ENCODE results near the gene ZEB2. TPM values are rescaled to one million over a fixed set of nuclear protein-coding genes. Genes with fewer than 3 reads are reported as not detected.

The ZEB2 gene
- total RNA-seq, 1 donor from 2014 or later, result 15.2 TPM

GRCh38 chr2:144522176-144522896 lies 2.4 kb upstream of the ZEB2 start:
- DNase-seq, result no peak
- intact Hi-C loops (cut with micrococcal nuclease), result no loop called here
- Mint-ChIP-seq H3K36me3 (ENCODE audit: low read depth) (peaks cover 2% of the 10 kb centered on the region), H3K9me3 (no peaks in the 10 kb centered on the region), H3K4me1 (peaks cover 14% of the 10 kb centered on the region), H3K27me3 (peaks cover 55% of the 10 kb centered on the region), H3K27ac (no peak overlapping the region), H3K4me3 (peak overlapping the region; percentile 85)

- Mint-ChIP-seq H3K27ac (no peak overlapping the region), H3K36me3 (ENCODE audit: low read depth) (peaks cover 4% of the 10 kb centered on the region), H3K9me3 (no peaks in the 10 kb centered on the region), H3K4me3 (no peak overlapping the region), H3K4me1 (peaks cover 16% of the 10 kb centered on the region), H3K27me3 (peaks cover 51% of the 10 kb centered on the region)
- no peak for DNase-seq
- intact Hi-C loops (cut with micrococcal nuclease), result no loop called here
Observed at GRCh38 chr2:144521686-144522085, 1.8 kb upstream of the ZEB2 start.

GRCh38 chr2:144520756-144521487 lies 1.0 kb upstream of the ZEB2 start:
- Mint-ChIP-seq H3K9me3 (no peaks in the 10 kb centered on the region), H3K27ac (no peak overlapping the region), H3K4me1 (peaks cover 16% of the 10 kb centered on the region), H3K27me3 (peaks cover 47% of the 10 kb centered on the region), H3K4me3 (peak overlapping the region; percentile 26), H3K36me3 (ENCODE audit: low read depth) (peaks cover 4% of the 10 kb centered on the region)
- intact Hi-C loops (cut with micrococcal nuclease), result no loop called here
- DNase-seq, result no peak

- peaks cover 2% of the 10 kb centered on the region for H3K36me3 Mint-ChIP-seq (ENCODE audit: low read depth)
- peaks cover 45% of the 10 kb centered on the region for H3K27me3 Mint-ChIP-seq
- no peak overlapping the region for H3K27ac Mint-ChIP-seq
- DNase-seq, result no peak
- H3K4me1 Mint-ChIP-seq, result peaks cover 21% of the 10 kb centered on the region
- H3K9me3 Mint-ChIP-seq, result no peaks in the 10 kb centered on the region
- intact Hi-C loops (cut with micrococcal nuclease), result loop anchor here (2.0 to 10.0 kb wide), 5 partner anchors 67 to 1385 kb away; no protein-coding TSS in a partner anchor
- no peak overlapping the region for H3K4me3 Mint-ChIP-seq
Observed at GRCh38 chr2:144519597-144519933, 354 bp downstream of the ZEB2 start.

GRCh38 chr2:144518748-144519596 lies 947 bp downstream of the ZEB2 start:
- Mint-ChIP-seq H3K9me3 (no peaks in the 10 kb centered on the region), H3K27me3 (peaks cover 49% of the 10 kb centered on the region), H3K36me3 (ENCODE audit: low read depth) (peaks cover 2% of the 10 kb centered on the region), H3K4me1 (peaks cover 23% of the 10 kb centered on the region), H3K4me3 (no peak overlapping the region), H3K27ac (no peak overlapping the region)
- intact Hi-C loops (cut with micrococcal nuclease), result loop anchor here (2.0 to 10.0 kb wide), 5 partner anchors 66 to 1384 kb away; no protein-coding TSS in a partner anchor
- DNase-seq, result no peak

GRCh38 chr2:144517866-144518747 lies 1.8 kb downstream of the ZEB2 start:
- H3K27ac Mint-ChIP-seq, result no peak overlapping the region
- H3K4me1 Mint-ChIP-seq, result peaks cover 19% of the 10 kb centered on the region
- no peak overlapping the region for H3K4me3 Mint-ChIP-seq
- H3K27me3 Mint-ChIP-seq, result peaks cover 49% of the 10 kb centered on the region
- H3K9me3 Mint-ChIP-seq, result no peaks in the 10 kb centered on the region
- intact Hi-C loops (cut with micrococcal nuclease), result loop anchor here (1.0 to 10.0 kb wide), 9 partner anchors 13 to 1383 kb away; no protein-coding TSS in a partner anchor
- no peak for DNase-seq
- H3K36me3 Mint-ChIP-seq (ENCODE audit: low read depth), result peaks cover 4% of the 10 kb centered on the region

- Mint-ChIP-seq H3K9me3 (no peaks in the 10 kb centered on the region), H3K27ac (no peak overlapping the region), H3K27me3 (peaks cover 49% of the 10 kb centered on the region), H3K4me1 (peaks cover 17% of the 10 kb centered on the region), H3K36me3 (ENCODE audit: low read depth) (peaks cover 4% of the 10 kb centered on the region), H3K4me3 (no peak overlapping the region)
- intact Hi-C loops (cut with micrococcal nuclease), result loop anchor here (1.0 to 10.0 kb wide), 9 partner anchors 12 to 1382 kb away; no protein-coding TSS in a partner anchor
- peak; percentile 85 for DNase-seq
Observed at GRCh38 chr2:144516981-144517865, 2.7 kb downstream of the ZEB2 start.

- H3K4me1 Mint-ChIP-seq, result peaks cover 17% of the 10 kb centered on the region
- H3K9me3 Mint-ChIP-seq, result no peaks in the 10 kb centered on the region
- H3K36me3 Mint-ChIP-seq (ENCODE audit: low read depth), result peaks cover 4% of the 10 kb centered on the region
- peak; percentile 67 for DNase-seq
- peak overlapping the region; percentile 80 for H3K4me3 Mint-ChIP-seq
- H3K27me3 Mint-ChIP-seq, result peaks cover 50% of the 10 kb centered on the region
- intact Hi-C loops (cut with micrococcal nuclease), result loop anchor here (1.0 to 10.0 kb wide), 5 partner anchors 102 to 1382 kb away; no protein-coding TSS in a partner anchor
- H3K27ac Mint-ChIP-seq, result peak overlapping the region; percentile 89
Observed at GRCh38 chr2:144516411-144516980, 3.4 kb downstream of the ZEB2 start.

- Mint-ChIP-seq H3K36me3 (ENCODE audit: low read depth) (peaks cover 4% of the 10 kb centered on the region), H3K27ac (peak overlapping the region; percentile 89), H3K9me3 (no peaks in the 10 kb centered on the region), H3K4me1 (peaks cover 17% of the 10 kb centered on the region), H3K4me3 (peak overlapping the region; percentile 80), H3K27me3 (peaks cover 45% of the 10 kb centered on the region)
- DNase-seq, result peak; percentile 76
- intact Hi-C loops (cut with micrococcal nuclease), result loop anchor here (1.0 to 10.0 kb wide), 5 partner anchors 102 to 1381 kb away; no protein-coding TSS in a partner anchor
Observed at GRCh38 chr2:144515696-144516410, 4.1 kb downstream of the ZEB2 start.

GRCh38 chr2:144515099-144515695 lies 4.7 kb downstream of the ZEB2 start:
- Mint-ChIP-seq H3K4me1 (peaks cover 17% of the 10 kb centered on the region), H3K27me3 (peaks cover 43% of the 10 kb centered on the region), H3K36me3 (ENCODE audit: low read depth) (peaks cover 4% of the 10 kb centered on the region), H3K4me3 (peak overlapping the region; percentile 80), H3K27ac (peak overlapping the region; percentile 67), H3K9me3 (no peaks in the 10 kb centered on the region)
- intact Hi-C loops (cut with micrococcal nuclease), result loop anchor here (10.0 kb wide), 4 partner anchors 580 to 1380 kb away; no protein-coding TSS in a partner anchor
- no peak for DNase-seq

- peaks cover 43% of the 10 kb centered on the region for H3K27me3 Mint-ChIP-seq
- H3K4me1 Mint-ChIP-seq, result peaks cover 17% of the 10 kb centered on the region
- no peak overlapping the region for H3K27ac Mint-ChIP-seq
- DNase-seq, result no peak
- peaks cover 4% of the 10 kb centered on the region for H3K36me3 Mint-ChIP-seq (ENCODE audit: low read depth)
- no peaks in the 10 kb centered on the region for H3K9me3 Mint-ChIP-seq
- H3K4me3 Mint-ChIP-seq, result peak overlapping the region; percentile 9
- intact Hi-C loops (cut with micrococcal nuclease), result loop anchor here (10.0 kb wide), 4 partner anchors 580 to 1380 kb away; no protein-coding TSS in a partner anchor
Observed at GRCh38 chr2:144514616-144515091, 5.3 kb downstream of the ZEB2 start.
